Muscle of leg (tissue), 11 donors: ENCODE results near the gene SLC4A1. TPM values are rescaled to one million over a fixed set of nuclear protein-coding genes. Genes with fewer than 3 reads are reported as not detected.

Experiments used
- DNase-seq: peaks from one replicate; pipeline ENCODE4 v3.0.0; 2013
- H3K27ac ChIP-seq: one replicate; pipeline ENCODE4 v1.5.1; 2013; ENCODE audit warnings: mild to moderate bottlenecking, low read length, control low read depth
- H3K27me3 ChIP-seq: one replicate; pipeline ENCODE4 v1.6.1; 2013; ENCODE audit warnings: low read length; ENCODE audit not compliant: control insufficient read depth, insufficient read depth
- H3K36me3 ChIP-seq: one replicate; pipeline ENCODE4 v1.6.1; 2013; ENCODE audit warnings: low read length; ENCODE audit not compliant: control insufficient read depth, insufficient read depth
- H3K4me1 ChIP-seq: one replicate; pipeline ENCODE4 v1.6.1; 2013; ENCODE audit warnings: low read length; ENCODE audit not compliant: control insufficient read depth, insufficient read depth
- H3K4me3 ChIP-seq: one replicate; pipeline ENCODE4 v1.5.1; 2013; ENCODE audit warnings: low read length, control low read depth
- H3K9me3 ChIP-seq: replicated peaks from 2 replicates; pipeline ENCODE4 v1.6.1; 2013; ENCODE audit warnings: low read depth, low read length; ENCODE audit not compliant: control insufficient read depth
- WGBS: methylation state at CpG from one replicate; pipeline ENCODE4 v1.1.5; 2013; ENCODE audit warnings: missing lambda C conversion rate; ENCODE audit not compliant: insufficient coverage; 5-methylcytosine and 5-hydroxymethylcytosine counted together
- polyA plus RNA-seq, 8 donors: library from polyadenylated mRNA; unstranded; fragments of 120-200 nt; gene quantifications; one replicate each; pipeline versions ENCODE4 v1.2.1 to v1.2.3, GENCODE V29; 2013; ENCODE audit warnings: inconsistent platforms in 1 of 8, low replicate concordance in 1 of 8; ENCODE audit not compliant: insufficient read length in 8 of 8, insufficient read depth in 1 of 8
- total RNA-seq: library from RNA; stranded (reverse); fragments of 120-200 nt; gene quantifications from one replicate; pipeline ENCODE4 v1.2.4, GENCODE V29; 2013

SLC4A1 gene
- total and polyA plus RNA-seq, 9 donors, result 5.2 to 20.9 (median 11.6) TPM

GRCh38 chr17:44214896-44215295 lies 53.0 kb downstream of the SLC4A1 start:
- DNase-seq, result no peak
- Histone ChIP-seq H3K4me1 (peaks cover 44% of the 10 kb centered on the region), H3K27me3 (no peaks in the 10 kb centered on the region), H3K4me3 (no peak overlapping the region), H3K9me3 (no peaks in the 10 kb centered on the region), H3K36me3 (peaks cover 74% of the 10 kb centered on the region), H3K27ac (no peak overlapping the region)
- WGBS, result 95% methylated on average over 5 of the region's 6 CpGs

- no CpG with 5 or more reads among the region's 1 CpG for WGBS
- H3K36me3 ChIP-seq, result peaks cover 82% of the 10 kb centered on the region
- H3K4me3 ChIP-seq, result no peak overlapping the region
- H3K27me3 ChIP-seq, result no peaks in the 10 kb centered on the region
- peak overlapping the region; percentile 1 for H3K27ac ChIP-seq
- H3K9me3 ChIP-seq, result no peaks in the 10 kb centered on the region
- no peak for DNase-seq
- H3K4me1 ChIP-seq, result peaks cover 45% of the 10 kb centered on the region
These were observed 53.8 kb downstream of the SLC4A1 start for GRCh38 chr17:44214230-44214494.

- no peaks in the 10 kb centered on the region for H3K27me3 ChIP-seq
- peak; percentile 27 for DNase-seq
- H3K36me3 ChIP-seq, result peaks cover 87% of the 10 kb centered on the region
- no peak overlapping the region for H3K27ac ChIP-seq
- H3K4me3 ChIP-seq, result no peak overlapping the region
- H3K4me1 ChIP-seq, result peaks cover 45% of the 10 kb centered on the region
- WGBS, result 72% methylated on average over 9 of the region's 15 CpGs
- no peaks in the 10 kb centered on the region for H3K9me3 ChIP-seq
These were observed 54.3 kb downstream of the SLC4A1 start for GRCh38 chr17:44213403-44214229.

- H3K9me3 ChIP-seq, result no peaks in the 10 kb centered on the region
- WGBS, result 47% methylated on average over 20 of the region's 31 CpGs
- H3K27me3 ChIP-seq, result no peaks in the 10 kb centered on the region
- H3K4me3 ChIP-seq, result no peak overlapping the region
- H3K27ac ChIP-seq, result no peak overlapping the region
- peaks cover 39% of the 10 kb centered on the region for H3K4me1 ChIP-seq
- peak; percentile 20 for DNase-seq
- peaks cover 92% of the 10 kb centered on the region for H3K36me3 ChIP-seq
These were observed 55.2 kb downstream of the SLC4A1 start for GRCh38 chr17:44212507-44213402.

- no peaks in the 10 kb centered on the region for H3K9me3 ChIP-seq
- peaks cover 28% of the 10 kb centered on the region for H3K4me1 ChIP-seq
- H3K36me3 ChIP-seq, result peaks cover 93% of the 10 kb centered on the region
- no peaks in the 10 kb centered on the region for H3K27me3 ChIP-seq
- DNase-seq, result no peak
- H3K4me3 ChIP-seq, result no peak overlapping the region
- H3K27ac ChIP-seq, result no peak overlapping the region
- WGBS, result 88% methylated on average over 25 of the region's 30 CpGs
These were observed 56.4 kb downstream of the SLC4A1 start for GRCh38 chr17:44211281-44212265.

- Histone ChIP-seq H3K4me1 (peaks cover 28% of the 10 kb centered on the region), H3K27me3 (no peaks in the 10 kb centered on the region), H3K36me3 (peaks cover 84% of the 10 kb centered on the region), H3K9me3 (no peaks in the 10 kb centered on the region), H3K4me3 (no peak overlapping the region), H3K27ac (peak overlapping the region; percentile 62)
- DNase-seq, result peak; percentile 90
- WGBS, result 24% methylated on average over 58 of the region's 64 CpGs
These were observed 57.4 kb downstream of the SLC4A1 start for GRCh38 chr17:44210342-44211192.

- no peak for DNase-seq
- H3K36me3 ChIP-seq, result peaks cover 77% of the 10 kb centered on the region
- H3K27me3 ChIP-seq, result no peaks in the 10 kb centered on the region
- H3K9me3 ChIP-seq, result no peaks in the 10 kb centered on the region
- WGBS, result 76% methylated on average over 8 of the region's 11 CpGs
- H3K4me1 ChIP-seq, result peaks cover 28% of the 10 kb centered on the region
- peak overlapping the region; percentile 62 for H3K27ac ChIP-seq
- no peak overlapping the region for H3K4me3 ChIP-seq
These were observed 58.1 kb downstream of the SLC4A1 start for GRCh38 chr17:44209786-44210341.

GRCh38 chr17:44207743-44208142 lies 60.2 kb downstream of the SLC4A1 start:
- H3K4me3 ChIP-seq, result no peak overlapping the region

GRCh38 chr17:44207319-44207718 lies 60.6 kb downstream of the SLC4A1 start:
- H3K27ac ChIP-seq, result no peak overlapping the region
- H3K4me1 ChIP-seq, result peaks cover 21% of the 10 kb centered on the region
- 88% methylated on average over 10 of the region's 17 CpGs for WGBS
- no peak overlapping the region for H3K4me3 ChIP-seq
- no peaks in the 10 kb centered on the region for H3K27me3 ChIP-seq
- H3K36me3 ChIP-seq, result peaks cover 55% of the 10 kb centered on the region
- H3K9me3 ChIP-seq, result no peaks in the 10 kb centered on the region
- DNase-seq, result no peak

More at GRCh38 chr17:44207743-44208142, 60.2 kb downstream of the SLC4A1 start:
- Histone ChIP-seq H3K9me3 (no peaks in the 10 kb centered on the region), H3K36me3 (peaks cover 56% of the 10 kb centered on the region), H3K27me3 (no peaks in the 10 kb centered on the region), H3K4me1 (peaks cover 25% of the 10 kb centered on the region), H3K27ac (no peak overlapping the region)
- WGBS, result no CpG with 5 or more reads among the region's 5 CpGs
- no peak for DNase-seq
